ENCODE measurements around the gene ADCY3.

The ADCY3 gene

GRCh38 chr2:24883946-24884345, 36.1 kb downstream of the ADCY3 start:
- no peaks in the 10 kb centered on the region for H3K27me3 ChIP-seq (ENCODE audit: control insufficient read depth, insufficient read depth, low read length)
- H3K36me3 ChIP-seq (ENCODE audit: control insufficient read depth, insufficient read depth, low read length) = no peaks in the 10 kb centered on the region
- no peaks in the 10 kb centered on the region for H3K4me1 ChIP-seq (ENCODE audit: control insufficient read depth, insufficient read depth, low read length)
- no peak overlapping the region for H3K9ac ChIP-seq (ENCODE audit: low read depth, low read length)
- no peaks in the 10 kb centered on the region for H3K9me3 ChIP-seq (ENCODE audit: control insufficient read depth, insufficient read depth, low read length)
- no peak overlapping the region for H3K4me3 ChIP-seq (ENCODE audit: low read depth, low read length)

- no peaks in the 10 kb centered on the region for H3K36me3 ChIP-seq (ENCODE audit: control insufficient read depth, insufficient read depth, low read length)
- H3K9ac ChIP-seq (ENCODE audit: low read depth, low read length) = no peak overlapping the region
- no peak overlapping the region for H3K4me3 ChIP-seq (ENCODE audit: low read depth, low read length)
- H3K27me3 ChIP-seq (ENCODE audit: control insufficient read depth, insufficient read depth, low read length) = no peaks in the 10 kb centered on the region
- no peaks in the 10 kb centered on the region for H3K9me3 ChIP-seq (ENCODE audit: control insufficient read depth, insufficient read depth, low read length)
- H3K4me1 ChIP-seq (ENCODE audit: control insufficient read depth, insufficient read depth, low read length) = no peaks in the 10 kb centered on the region
Observed at GRCh38 chr2:24881623-24882022, 38.4 kb downstream of the ADCY3 start.

DNA sequence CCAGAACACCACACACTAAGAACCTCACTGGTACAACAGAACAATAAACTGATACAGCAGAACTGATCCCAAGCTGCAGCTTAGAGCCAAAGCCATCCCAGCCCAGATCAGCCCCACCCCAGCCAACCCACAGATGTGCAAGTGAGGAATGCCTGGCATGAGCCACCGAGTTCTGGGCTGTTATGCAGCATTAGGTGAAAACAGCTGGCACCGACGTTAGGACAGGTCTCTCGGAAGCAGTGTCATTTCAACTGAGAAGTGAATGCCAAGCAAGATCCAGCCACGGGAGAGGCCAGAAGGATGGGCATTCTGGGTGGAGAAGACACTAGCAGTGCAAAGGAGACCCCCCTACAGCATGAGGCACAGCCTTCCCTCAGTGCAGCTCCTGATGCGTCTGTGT, 38.9 kb downstream of the ADCY3 start:
- no peaks in the 10 kb centered on the region for H3K27me3 ChIP-seq (ENCODE audit: control insufficient read depth, insufficient read depth, low read length)
- H3K4me1 ChIP-seq (ENCODE audit: control insufficient read depth, insufficient read depth, low read length) = no peaks in the 10 kb centered on the region
- no peak overlapping the region for H3K9ac ChIP-seq (ENCODE audit: low read depth, low read length)
- H3K4me3 ChIP-seq (ENCODE audit: low read depth, low read length) = no peak overlapping the region
- H3K9me3 ChIP-seq (ENCODE audit: control insufficient read depth, insufficient read depth, low read length) = no peaks in the 10 kb centered on the region
- no peaks in the 10 kb centered on the region for H3K36me3 ChIP-seq (ENCODE audit: control insufficient read depth, insufficient read depth, low read length)

GRCh38 chr2:24878341-24878740, 41.7 kb downstream of the ADCY3 start:
- H3K9me3 ChIP-seq (ENCODE audit: control insufficient read depth, insufficient read depth, low read length) = no peaks in the 10 kb centered on the region
- no peaks in the 10 kb centered on the region for H3K27me3 ChIP-seq (ENCODE audit: control insufficient read depth, insufficient read depth, low read length)
- H3K36me3 ChIP-seq (ENCODE audit: control insufficient read depth, insufficient read depth, low read length) = peaks cover 3% of the 10 kb centered on the region
- no peaks in the 10 kb centered on the region for H3K4me1 ChIP-seq (ENCODE audit: control insufficient read depth, insufficient read depth, low read length)
- H3K4me3 ChIP-seq (ENCODE audit: low read depth, low read length) = no peak overlapping the region
- no peak overlapping the region for H3K9ac ChIP-seq (ENCODE audit: low read depth, low read length)

DNA sequence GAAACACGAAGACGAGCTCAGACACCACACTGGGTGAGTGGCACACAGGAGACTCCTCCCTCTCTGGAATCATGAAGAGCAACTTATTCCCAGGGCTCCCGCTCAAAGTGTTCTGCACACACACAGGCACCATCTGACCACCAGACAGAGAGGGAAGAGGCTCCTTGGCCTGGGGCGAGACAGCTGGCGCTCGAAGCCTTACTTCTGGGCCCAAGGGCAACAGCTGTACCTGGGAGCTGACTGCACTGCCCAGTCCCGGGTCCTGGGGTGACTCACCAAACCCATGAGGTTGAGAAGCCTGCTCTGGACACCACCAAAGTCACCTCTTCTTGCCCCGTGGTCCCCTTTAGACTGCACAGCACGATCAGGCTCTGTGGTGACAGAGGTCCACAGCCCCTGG, 42.4 kb downstream of the ADCY3 start:
- H3K4me3 ChIP-seq (ENCODE audit: low read depth, low read length) = no peak overlapping the region
- H3K9me3 ChIP-seq (ENCODE audit: control insufficient read depth, insufficient read depth, low read length) = no peaks in the 10 kb centered on the region
- no peaks in the 10 kb centered on the region for H3K27me3 ChIP-seq (ENCODE audit: control insufficient read depth, insufficient read depth, low read length)
- no peaks in the 10 kb centered on the region for H3K4me1 ChIP-seq (ENCODE audit: control insufficient read depth, insufficient read depth, low read length)
- H3K9ac ChIP-seq (ENCODE audit: low read depth, low read length) = no peak overlapping the region
- peaks cover 3% of the 10 kb centered on the region for H3K36me3 ChIP-seq (ENCODE audit: control insufficient read depth, insufficient read depth, low read length)

GRCh38 chr2:24877067-24877466, 43.0 kb downstream of the ADCY3 start:
- Histone ChIP-seq H3K9ac (ENCODE audit: low read depth, low read length) (no peak overlapping the region), H3K36me3 (ENCODE audit: control insufficient read depth, insufficient read depth, low read length) (peaks cover 3% of the 10 kb centered on the region), H3K4me3 (ENCODE audit: low read depth, low read length) (no peak overlapping the region), H3K27me3 (ENCODE audit: control insufficient read depth, insufficient read depth, low read length) (no peaks in the 10 kb centered on the region), H3K9me3 (ENCODE audit: control insufficient read depth, insufficient read depth, low read length) (no peaks in the 10 kb centered on the region), H3K4me1 (ENCODE audit: control insufficient read depth, insufficient read depth, low read length) (no peaks in the 10 kb centered on the region)

- H3K9me3 ChIP-seq (ENCODE audit: control insufficient read depth, insufficient read depth, low read length) = no peaks in the 10 kb centered on the region
- no peak overlapping the region for H3K4me3 ChIP-seq (ENCODE audit: low read depth, low read length)
- no peaks in the 10 kb centered on the region for H3K4me1 ChIP-seq (ENCODE audit: control insufficient read depth, insufficient read depth, low read length)
- H3K27me3 ChIP-seq (ENCODE audit: control insufficient read depth, insufficient read depth, low read length) = no peaks in the 10 kb centered on the region
- H3K9ac ChIP-seq (ENCODE audit: low read depth, low read length) = no peak overlapping the region
- H3K36me3 ChIP-seq (ENCODE audit: control insufficient read depth, insufficient read depth, low read length) = peaks cover 3% of the 10 kb centered on the region
Observed at GRCh38 chr2:24875901-24876300, 44.1 kb downstream of the ADCY3 start.

DNA sequence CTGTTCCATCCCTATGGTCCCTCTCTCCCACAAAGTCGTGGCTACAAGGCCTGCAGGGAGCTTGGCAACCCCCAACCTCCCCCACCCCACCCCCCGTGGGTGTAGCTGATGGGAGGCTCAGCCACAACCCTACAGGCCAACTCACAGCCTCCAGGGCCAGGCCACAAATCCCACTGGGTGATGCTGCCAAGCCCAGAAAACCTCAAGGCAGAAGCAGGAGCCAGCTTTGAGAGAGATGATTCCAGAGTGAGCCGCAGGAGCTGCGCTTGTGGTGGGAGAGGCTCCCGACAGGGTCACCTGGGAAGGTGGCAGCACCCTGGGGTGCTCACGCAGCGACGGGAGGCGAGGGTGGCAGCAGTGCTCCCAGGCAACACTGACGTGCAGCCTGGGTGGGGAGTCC, 44.8 kb downstream of the ADCY3 start:
- Histone ChIP-seq H3K9ac (ENCODE audit: low read depth, low read length) (no peak overlapping the region), H3K36me3 (ENCODE audit: control insufficient read depth, insufficient read depth, low read length) (peaks cover 3% of the 10 kb centered on the region), H3K27me3 (ENCODE audit: control insufficient read depth, insufficient read depth, low read length) (no peaks in the 10 kb centered on the region), H3K4me1 (ENCODE audit: control insufficient read depth, insufficient read depth, low read length) (no peaks in the 10 kb centered on the region), H3K4me3 (ENCODE audit: low read depth, low read length) (no peak overlapping the region), H3K9me3 (ENCODE audit: control insufficient read depth, insufficient read depth, low read length) (no peaks in the 10 kb centered on the region)

- no peak overlapping the region for H3K4me3 ChIP-seq (ENCODE audit: low read depth, low read length)
- no peaks in the 10 kb centered on the region for H3K4me1 ChIP-seq (ENCODE audit: control insufficient read depth, insufficient read depth, low read length)
- H3K9ac ChIP-seq (ENCODE audit: low read depth, low read length) = no peak overlapping the region
- H3K36me3 ChIP-seq (ENCODE audit: control insufficient read depth, insufficient read depth, low read length) = peaks cover 3% of the 10 kb centered on the region
- H3K9me3 ChIP-seq (ENCODE audit: control insufficient read depth, insufficient read depth, low read length) = no peaks in the 10 kb centered on the region
- no peaks in the 10 kb centered on the region for H3K27me3 ChIP-seq (ENCODE audit: control insufficient read depth, insufficient read depth, low read length)
Observed at GRCh38 chr2:24874035-24874434, 46.0 kb downstream of the ADCY3 start.

DNA sequence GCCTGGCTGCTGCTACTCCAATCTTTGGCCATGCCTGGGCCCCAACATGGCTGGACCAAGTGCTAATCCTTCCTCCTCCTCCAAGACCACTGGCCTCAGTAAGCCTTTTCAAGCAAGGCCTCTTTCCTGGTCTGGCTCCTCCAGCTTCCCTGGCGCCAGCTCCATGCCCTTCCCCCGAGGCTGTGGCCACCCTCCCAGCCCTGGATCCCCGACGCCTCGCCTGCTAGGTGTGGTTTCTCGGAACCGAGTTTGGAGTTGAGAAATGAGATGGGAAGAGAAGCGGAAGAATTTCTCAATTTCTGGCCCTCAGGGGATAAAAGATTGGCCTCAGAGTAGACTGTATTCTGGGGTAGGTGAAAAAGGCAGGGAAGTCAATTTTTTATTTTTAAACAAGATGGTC, 46.4 kb downstream of the ADCY3 start:
- no peak overlapping the region for H3K9ac ChIP-seq (ENCODE audit: low read depth, low read length)
- no peak overlapping the region for H3K4me3 ChIP-seq (ENCODE audit: low read depth, low read length)
- no peaks in the 10 kb centered on the region for H3K4me1 ChIP-seq (ENCODE audit: control insufficient read depth, insufficient read depth, low read length)

GRCh38 chr2:24872344-24873115, 47.5 kb downstream of the ADCY3 start:
- peaks cover 3% of the 10 kb centered on the region for H3K36me3 ChIP-seq (ENCODE audit: control insufficient read depth, insufficient read depth, low read length)
- no peak overlapping the region for H3K9ac ChIP-seq (ENCODE audit: low read depth, low read length)
- H3K4me3 ChIP-seq (ENCODE audit: low read depth, low read length) = no peak overlapping the region
- H3K27me3 ChIP-seq (ENCODE audit: control insufficient read depth, insufficient read depth, low read length) = no peaks in the 10 kb centered on the region
- H3K9me3 ChIP-seq (ENCODE audit: control insufficient read depth, insufficient read depth, low read length) = no peaks in the 10 kb centered on the region
- H3K4me1 ChIP-seq (ENCODE audit: control insufficient read depth, insufficient read depth, low read length) = no peaks in the 10 kb centered on the region

More for the DNA sequence above, 46.4 kb downstream of the ADCY3 start:
- H3K36me3 ChIP-seq (ENCODE audit: control insufficient read depth, insufficient read depth, low read length) = peaks cover 3% of the 10 kb centered on the region
- H3K27me3 ChIP-seq (ENCODE audit: control insufficient read depth, insufficient read depth, low read length) = no peaks in the 10 kb centered on the region
- no peaks in the 10 kb centered on the region for H3K9me3 ChIP-seq (ENCODE audit: control insufficient read depth, insufficient read depth, low read length)

DNA sequence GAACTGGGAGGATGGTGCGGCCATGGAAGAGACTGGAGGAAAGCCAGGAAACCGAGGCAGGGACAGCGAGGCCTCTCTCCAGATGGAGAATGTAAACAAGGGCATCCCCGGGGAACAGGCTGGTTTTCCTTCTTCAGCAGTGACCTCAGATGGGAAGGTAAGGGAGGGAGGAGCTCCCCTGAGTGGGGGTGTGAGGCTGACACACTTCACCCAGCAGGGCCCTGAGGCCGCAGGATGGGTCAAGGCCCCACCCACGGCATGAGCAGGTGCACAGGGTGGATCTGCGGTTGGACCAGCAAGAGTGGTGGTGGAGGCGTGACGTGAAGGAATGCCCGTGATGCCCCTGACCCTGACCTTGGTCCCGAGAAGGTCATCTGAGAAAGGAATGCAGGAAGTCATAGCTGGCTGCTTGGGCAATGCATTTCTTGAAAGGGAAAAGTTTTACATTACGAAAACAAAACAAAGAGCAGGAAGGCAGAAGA, 48.1 kb downstream of the ADCY3 start:
- Histone ChIP-seq H3K4me1 (ENCODE audit: control insufficient read depth, insufficient read depth, low read length) (no peaks in the 10 kb centered on the region), H3K4me3 (ENCODE audit: low read depth, low read length) (no peak overlapping the region), H3K9ac (ENCODE audit: low read depth, low read length) (no peak overlapping the region), H3K27me3 (ENCODE audit: control insufficient read depth, insufficient read depth, low read length) (no peaks in the 10 kb centered on the region), H3K9me3 (ENCODE audit: control insufficient read depth, insufficient read depth, low read length) (no peaks in the 10 kb centered on the region), H3K36me3 (ENCODE audit: control insufficient read depth, insufficient read depth, low read length) (peaks cover 3% of the 10 kb centered on the region)
